IMR-90 (cell line): Measurements from ENCODE around the gene INPP5D. TPM values are rescaled to one million over a fixed set of nuclear protein-coding genes. Genes with fewer than 3 reads are reported as not detected.

Experiments used
- ATAC-seq: fragments of 200-7000 bp; cut with Tn5 transposase; 2 replicates; pipeline ENCODE4 v1.9.1; 2020; ENCODE audit warnings: low read depth, mild to moderate bottlenecking, moderate library complexity
- BruUV-seq: library from RNA; stranded (reverse); fragments of 400-500 nt; replicated peaks from 2 replicates; lab custom pipeline; 2021; lab: Mats Ljungman, UMichigan
- CTCF ChIA-PET: fragments of 300-600 bp; formaldehyde crosslinking; extraction: SDS; loops from one replicate; lab custom pipeline; 2021; ENCODE audit warnings: antibody characterized with exemption; lab: Yijun Ruan, JAX
- POLR2A ChIA-PET: fragments of 300-600 bp; sonication (Branson Sonifier 250); formaldehyde crosslinking; loops from one replicate; lab custom pipeline; 2022; ENCODE audit warnings: antibody characterized with exemption; ENCODE audit not compliant: unreplicated experiment; lab: Charles Lee
- DNase-seq: peaks from one replicate; pipeline ENCODE4 v3.0.0; 2013
- H2AFZ ChIP-seq: replicated peaks from 2 replicates; pipeline ENCODE3; 2013; ENCODE audit warnings: low read length, mild to moderate bottlenecking; ENCODE audit not compliant: poor library complexity
- H2AK5ac ChIP-seq: 2 replicates; pipeline ENCODE4 v1.6.1; 2013; ENCODE audit warnings: low read depth, low read length, inconsistent platforms
- H2AK9ac ChIP-seq: replicated peaks from 2 replicates; pipeline ENCODE3; 2013; ENCODE audit warnings: mild to moderate bottlenecking, low read depth, low read length, moderate library complexity; ENCODE audit not compliant: poor library complexity
- H2BK120ac ChIP-seq: 2 replicates; pipeline ENCODE4 v1.6.1; 2013; ENCODE audit warnings: low read depth, low read length, inconsistent platforms
- H2BK15ac ChIP-seq: 3 replicates; pipeline ENCODE4 v1.6.1; 2013; ENCODE audit warnings: low read depth, low read length, inconsistent platforms
- H2BK20ac ChIP-seq: 2 replicates; pipeline ENCODE4 v1.6.1; 2013; ENCODE audit warnings: low read depth, mild to moderate bottlenecking, inconsistent platforms, low read length, moderate library complexity
- H2BK5ac ChIP-seq: 2 replicates; pipeline ENCODE4 v1.6.1; 2013; ENCODE audit warnings: mild to moderate bottlenecking, low read depth, low read length, inconsistent platforms; ENCODE audit not compliant: poor library complexity, severe bottlenecking
- H3K14ac ChIP-seq: replicated peaks from 2 replicates; pipeline ENCODE4 v1.6.1; 2013; ENCODE audit warnings: low read depth, low read length, inconsistent platforms
- H3K18ac ChIP-seq: 2 replicates; pipeline ENCODE4 v1.6.1; 2013; ENCODE audit warnings: low read depth, low read length, control low read depth
- H3K23ac ChIP-seq: 2 replicates; pipeline ENCODE4 v1.6.1; 2013; ENCODE audit warnings: low read depth, low read length, inconsistent platforms
- H3K27ac ChIP-seq: 2 replicates; pipeline ENCODE4 v1.5.1; 2013; ENCODE audit warnings: mild to moderate bottlenecking, control low read depth, low read length; ENCODE audit not compliant: insufficient read depth
- H3K27me3 ChIP-seq: 2 replicates; pipeline ENCODE4 v1.6.1; 2013; ENCODE audit warnings: low read length; ENCODE audit not compliant: control insufficient read depth, insufficient read depth
- H3K36me3 ChIP-seq: 2 replicates; pipeline ENCODE4 v1.6.1; 2013; ENCODE audit warnings: low read length, mixed read lengths; ENCODE audit not compliant: control insufficient read depth, insufficient read depth
- H3K4ac ChIP-seq: 2 replicates; pipeline ENCODE4 v1.6.1; 2013; ENCODE audit warnings: low read depth, low read length, inconsistent platforms
- H3K4me1 ChIP-seq: 2 replicates; pipeline ENCODE4 v1.6.1; 2013; ENCODE audit warnings: low read length, mixed read lengths; ENCODE audit not compliant: control insufficient read depth, insufficient read depth
- H3K4me2 ChIP-seq: 2 replicates; pipeline ENCODE4 v1.6.1; 2013; ENCODE audit warnings: low read depth, mild to moderate bottlenecking, control low read depth, low read length, moderate library complexity
- H3K4me3 ChIP-seq: 2 replicates; pipeline ENCODE4 v1.5.1; 2013; ENCODE audit warnings: low read depth, mild to moderate bottlenecking, control low read depth, low read length, moderate library complexity; ENCODE audit not compliant: insufficient read depth
- H3K56ac ChIP-seq: 2 replicates; pipeline ENCODE4 v1.6.1; 2013; ENCODE audit warnings: low read length, inconsistent platforms; ENCODE audit not compliant: insufficient read depth; ENCODE audit errors: extremely low read depth
- H3K79me1 ChIP-seq, 2 experiments: 2 replicates each; pipeline ENCODE4 v1.6.1; 2013; ENCODE audit warnings: low read length in 2 of 2, inconsistent platforms in 1 of 2, low read depth in 1 of 2
- H3K9ac ChIP-seq: 2 replicates; pipeline ENCODE4 v1.6.1; 2013; ENCODE audit warnings: low read depth, low read length, control low read depth
- H3K9me1 ChIP-seq: 2 replicates; pipeline ENCODE4 v1.6.1; 2013; ENCODE audit warnings: low read length, inconsistent platforms; ENCODE audit not compliant: insufficient read depth
- H3K9me3 ChIP-seq: 2 replicates; pipeline ENCODE4 v1.6.1; 2013; ENCODE audit warnings: low read length; ENCODE audit not compliant: control insufficient read depth, insufficient read depth
- H4K20me1 ChIP-seq: 2 replicates; pipeline ENCODE4 v1.6.1; 2013; ENCODE audit warnings: low read length, inconsistent platforms; ENCODE audit not compliant: insufficient read depth
- H4K5ac ChIP-seq: 2 replicates; pipeline ENCODE4 v1.6.1; 2013; ENCODE audit warnings: mild to moderate bottlenecking, low read depth, low read length, control low read depth
- H4K8ac ChIP-seq, 2 experiments: 2 replicates each; pipeline ENCODE4 v1.6.1; 2013; ENCODE audit warnings: low read depth in 2 of 2, low read length in 2 of 2, control low read depth in 1 of 2, inconsistent platforms in 1 of 2
- H4K91ac ChIP-seq: 2 replicates; pipeline ENCODE4 v1.6.1; 2013; ENCODE audit warnings: low read depth, low read length, inconsistent platforms; ENCODE audit not compliant: insufficient read depth
- BHLHE40 ChIP-seq: fragments of 150-350 bp; IDR thresholded peaks from 2 replicates; pipeline ENCODE4 v1.6.1; 2016; ENCODE audit warnings: mild to moderate bottlenecking, low read depth, low read length
- CEBPB ChIP-seq: IDR thresholded peaks from 2 replicates; pipeline ENCODE4 v1.6.1; 2012; ENCODE audit warnings: low read depth, low read length, improper control_type of control experiment
- FOS ChIP-seq: fragments of 150-350 bp; IDR thresholded peaks from 2 replicates; pipeline ENCODE4 v1.6.1; 2016; ENCODE audit warnings: low read depth, low read length
- NFE2L2 ChIP-seq: fragments of 150-350 bp; IDR thresholded peaks from 2 replicates; pipeline ENCODE4 v1.6.1; 2016; ENCODE audit warnings: low read depth, mild to moderate bottlenecking, low read length
- POLR2A ChIP-seq: IDR thresholded peaks from 2 replicates; pipeline ENCODE4 v1.6.1; 2012; ENCODE audit warnings: mild to moderate bottlenecking, low read depth, low read length
- RFX5 ChIP-seq: IDR thresholded peaks from 2 replicates; pipeline ENCODE4 v1.8.0; 2012; ENCODE audit warnings: low read depth, mild to moderate bottlenecking, low read length, moderate library complexity
- WGBS, 2 experiments: methylation state at CpG; one replicate each; pipeline versions ENCODE4 v1.1.5 to v1.1.7; 2013; ENCODE audit warnings: missing lambda C conversion rate in 2 of 2; ENCODE audit not compliant: insufficient read length in 1 of 2; ENCODE audit errors: extremely low coverage in 2 of 2; 5-methylcytosine and 5-hydroxymethylcytosine counted together
- dilution Hi-C: fragments of 300-500 bp; cut with HindIII; formaldehyde crosslinking; loops from one replicate; pipeline ENCODE4 v1.14.3; 2018; ENCODE audit warnings: low sequenced_read_pairs; ENCODE audit not compliant: unreplicated experiment
- in situ Hi-C: fragments of 300-500 bp; cut with MboI; formaldehyde crosslinking; loops from 3 replicates; pipeline ENCODE4 v1.14.3; 2019; ENCODE audit warnings: low sequenced_read_pairs, inconsistent platforms, mixed read lengths
- intact Hi-C: fragments of 100-400 bp; cut with micrococcal nuclease; formaldehyde crosslinking; loops from 2 replicates; pipeline ENCODE4 v1.10.0; 2022
- polyA plus RNA-seq, 3 experiments: library from polyadenylated mRNA; depleted of rRNA; stranded (reverse); fragments of >200 nt; gene quantifications; 2 replicates each; pipeline ENCODE4 v1.2.3, GENCODE V29; 2012; ENCODE audit warnings: low replicate concordance in 1 of 3
- total RNA-seq: library from RNA; depleted of rRNA; stranded (reverse); fragments of >200 nt; gene quantifications from 2 replicates; pipeline ENCODE4 v1.2.3, GENCODE V29; 2012

The INPP5D gene
- total and polyA plus RNA-seq, 2 of the 4 experiments (the other 2 are of a cell fraction): 0.18 to 0.29 TPM

GRCh38 chr2:233250568-233250967, 190.4 kb downstream of the INPP5D start:
- no peak overlapping the region for H2BK120ac ChIP-seq
- intact Hi-C loops (loop anchor here (2.0 to 10.0 kb wide), 2 partner anchors 266 to 552 kb away; no protein-coding TSS in a partner anchor), in situ Hi-C loops (loop anchor here (5.0 kb wide), 2 partner anchors 398 to 643 kb away; no protein-coding TSS in a partner anchor), dilution Hi-C loops (no loop called here)
- H3K36me3 ChIP-seq: peaks cover 2% of the 10 kb centered on the region; the same call in 1 of the 2 replicates
- no peaks in the 10 kb centered on the region for H3K4me1 ChIP-seq
- H3K9ac ChIP-seq: no peak overlapping the region
- no peaks in the 10 kb centered on the region for H3K27me3 ChIP-seq
- no peak overlapping the region; the same call in 1 of the 2 replicates for H4K91ac ChIP-seq
- no peak overlapping the region for H3K56ac ChIP-seq
- H2BK15ac ChIP-seq: no peak overlapping the region
- DNase-seq (no peak), ATAC-seq (no peak)
- H3K23ac ChIP-seq: no peak overlapping the region
- TF ChIP-seq CEBPB (no peak), NFE2L2 (no peak), FOS (no peak), BHLHE40 (no peak), RFX5 (no peak), POLR2A (no peak)
- H2AK5ac ChIP-seq: no peak overlapping the region
- no peak overlapping the region for H2BK20ac ChIP-seq
- H3K4ac ChIP-seq: peak overlapping the region; percentile 92; the same call in 1 of the 2 replicates
- no TSS peak for BruUV-seq
- peaks cover 7 to 33% of the 10 kb centered on the region in 2 experiments; a peak in 3 of 4 replicates for H3K79me1 ChIP-seq
- H3K9me3 ChIP-seq: no peaks in the 10 kb centered on the region
- peak overlapping the region; percentile 94 for H4K5ac ChIP-seq
- no peak overlapping the region for H3K14ac ChIP-seq
- no peak overlapping the region for H2AFZ ChIP-seq
- no peak overlapping the region for H3K4me2 ChIP-seq
- no peak overlapping the region for H3K18ac ChIP-seq
- 100% methylated on average over 1 of the region's 9 CpGs; no CpG with 5 or more reads in 1 of the 2 experiments for WGBS, 2 experiments
- H4K8ac ChIP-seq: peak overlapping the region; percentile 98 to 100
- H3K9me1 ChIP-seq: 0 out of 2 replicates have a peak, but pooled peaks cover 3% of the 10 kb centered on the region
- no peak overlapping the region for H3K27ac ChIP-seq
- H4K20me1 ChIP-seq: peaks cover 9% of the 10 kb centered on the region; the same call in 1 of the 2 replicates
- H3K4me3 ChIP-seq: no peak overlapping the region
- no peak overlapping the region for H2AK9ac ChIP-seq
- CTCF ChIA-PET: interaction anchor here (0.6 to 1.2 kb wide), 2 partner anchors 16 to 43 kb away, joined by 3 to 4 read pairs; no protein-coding TSS in a partner anchor
- H2BK5ac ChIP-seq: no peak overlapping the region
- POLR2A ChIA-PET: no interaction called here
